Loucy (cell line): ENCODE measurements around the gene TNS3.

Experiments
- H2AFZ ChIP-seq: fragments of 200-600 bp; sonication (generic); 2 replicates; pipeline ENCODE4 v1.6.0; 2016; ENCODE audit warnings: antibody characterized with exemption, mild to moderate bottlenecking, low read length, moderate library complexity
- H3F3A ChIP-seq: fragments of 200-600 bp; 2 replicates; pipeline ENCODE4 v1.6.0; 2016; ENCODE audit warnings: antibody characterized with exemption, low read depth, mild to moderate bottlenecking
- H3K27me3 ChIP-seq: fragments of 200-600 bp; sonication (generic); 2 replicates; pipeline ENCODE4 v1.6.1; 2014; ENCODE audit warnings: low read length, mild to moderate bottlenecking; ENCODE audit not compliant: insufficient read depth, poor library complexity, severe bottlenecking
- H3K36me3 ChIP-seq: fragments of 200-600 bp; sonication (generic); 2 replicates; pipeline ENCODE4 v1.6.1; 2016; ENCODE audit warnings: low read length; ENCODE audit not compliant: insufficient read depth
- H3K4me1 ChIP-seq: fragments of 200-600 bp; sonication (generic); 2 replicates; pipeline ENCODE4 v1.5.1; 2014; ENCODE audit warnings: low read length, mild to moderate bottlenecking; ENCODE audit not compliant: insufficient read depth, poor library complexity, severe bottlenecking
- H3K4me2 ChIP-seq: fragments of 200-600 bp; sonication (generic); 2 replicates; pipeline ENCODE4 v1.6.0; 2014; ENCODE audit warnings: antibody characterized with exemption, low read length, low read depth, mild to moderate bottlenecking; ENCODE audit not compliant: poor library complexity, severe bottlenecking
- H3K4me3 ChIP-seq: fragments of 200-600 bp; sonication (generic); 2 replicates; pipeline ENCODE4 v1.5.1; 2014; ENCODE audit warnings: low read length, mild to moderate bottlenecking, mixed read lengths; ENCODE audit not compliant: poor library complexity, severe bottlenecking
- H3K79me2 ChIP-seq: fragments of 200-600 bp; sonication (generic); 2 replicates; pipeline ENCODE4 v1.6.1; 2014; ENCODE audit warnings: low read length; ENCODE audit not compliant: insufficient read depth
- H3K9ac ChIP-seq: fragments of 200-600 bp; sonication (generic); 2 replicates; pipeline ENCODE4 v1.6.0; 2014; ENCODE audit warnings: mild to moderate bottlenecking, low read depth, low read length, moderate library complexity; ENCODE audit not compliant: poor library complexity, severe bottlenecking
- H3K9me2 ChIP-seq: fragments of 200-600 bp; sonication (generic); replicated peaks from 2 replicates; pipeline ENCODE4 v1.6.1; 2016; ENCODE audit warnings: low read depth, low read length, mixed read lengths
- H3K9me3 ChIP-seq: fragments of 200-600 bp; sonication (generic); 2 replicates; pipeline ENCODE4 v1.6.1; 2014; ENCODE audit warnings: mild to moderate bottlenecking, antibody characterized with exemption, low read length, low read depth; ENCODE audit not compliant: insufficient read depth
- H4K20me1 ChIP-seq: fragments of 200-600 bp; sonication (generic); 2 replicates; pipeline ENCODE4 v1.6.0; 2014; ENCODE audit warnings: antibody characterized with exemption, low read length, mild to moderate bottlenecking; ENCODE audit not compliant: insufficient read depth, poor library complexity, severe bottlenecking
- CTCF ChIP-seq: fragments of 200-600 bp; sonication (generic); conservative IDR thresholded peaks from 2 replicates; pipeline ENCODE4 v1.5.1; 2014; ENCODE audit warnings: mild to moderate bottlenecking, antibody characterized with exemption, low read length
- EZH2phosphoT487 ChIP-seq: fragments of 200-600 bp; IDR thresholded peaks from 2 replicates; pipeline ENCODE4 v1.6.1; 2018; ENCODE audit warnings: antibody characterized with exemption, mild to moderate bottlenecking, moderate library complexity, borderline replicate concordance

Gene TNS3

GRCh38 chr7:47507522-47507921, 74.4 kb downstream of the TNS3 start:
- Histone ChIP-seq H2AFZ (no peak overlapping the region), H3K4me1 (no peaks in the 10 kb centered on the region), H3F3A (no peaks in the 10 kb centered on the region), H3K27me3 (no peaks in the 10 kb centered on the region), H4K20me1 (no peaks in the 10 kb centered on the region), H3K4me3 (no peak overlapping the region), H3K9me3 (peaks cover 6% of the 10 kb centered on the region; the same call in 1 of the 2 replicates), H3K9me2 (no peaks in the 10 kb centered on the region), H3K79me2 (no peaks in the 10 kb centered on the region), H3K36me3 (no peaks in the 10 kb centered on the region), H3K9ac (no peak overlapping the region), H3K4me2 (no peak overlapping the region)
- no peak for TF ChIP-seq CTCF
- no peak for TF ChIP-seq EZH2phosphoT487

- no peaks in the 10 kb centered on the region for H3K79me2 ChIP-seq
- no peaks in the 10 kb centered on the region for H3K4me1 ChIP-seq
Observed at GRCh38 chr7:47506382-47507339, 75.2 kb downstream of the TNS3 start.

GRCh38 chr7:47505312-47506007, 76.5 kb downstream of the TNS3 start:
- no peak for TF ChIP-seq EZH2phosphoT487
- TF ChIP-seq CTCF = no peak

More at GRCh38 chr7:47506382-47507339, 75.2 kb downstream of the TNS3 start:
- H3K4me2 ChIP-seq = no peak overlapping the region
- H2AFZ ChIP-seq = no peak overlapping the region
- H3K9me2 ChIP-seq = no peaks in the 10 kb centered on the region
- no peak overlapping the region for H3K4me3 ChIP-seq
- TF ChIP-seq CTCF = no peak
- TF ChIP-seq EZH2phosphoT487 = no peak
- H3K27me3 ChIP-seq = no peaks in the 10 kb centered on the region
- no peaks in the 10 kb centered on the region for H4K20me1 ChIP-seq
- peaks cover 6% of the 10 kb centered on the region; the same call in 1 of the 2 replicates for H3K9me3 ChIP-seq
- no peaks in the 10 kb centered on the region for H3F3A ChIP-seq
- no peak overlapping the region for H3K9ac ChIP-seq
- no peaks in the 10 kb centered on the region for H3K36me3 ChIP-seq

More at GRCh38 chr7:47505312-47506007, 76.5 kb downstream of the TNS3 start:
- no peaks in the 10 kb centered on the region for H3K4me1 ChIP-seq
- H3K4me2 ChIP-seq = no peak overlapping the region
- H3K36me3 ChIP-seq = no peaks in the 10 kb centered on the region
- no peaks in the 10 kb centered on the region for H3F3A ChIP-seq
- H3K79me2 ChIP-seq = no peaks in the 10 kb centered on the region
- no peak overlapping the region for H2AFZ ChIP-seq
- no peaks in the 10 kb centered on the region for H3K27me3 ChIP-seq
- no peak overlapping the region for H3K9ac ChIP-seq
- no peak overlapping the region for H3K4me3 ChIP-seq
- H3K9me2 ChIP-seq = no peaks in the 10 kb centered on the region
- no peaks in the 10 kb centered on the region for H4K20me1 ChIP-seq
- peaks cover 6% of the 10 kb centered on the region; the same call in 1 of the 2 replicates for H3K9me3 ChIP-seq
